GM19043 (cell line): ENCODE measurements around the gene PLEKHM2.

Experiments
- ATAC-seq: cut with Tn5 transposase; IDR thresholded peaks from one replicate; pipeline ENCODE4 v1.9.1; 2021; ENCODE audit warnings: low read depth; ENCODE audit not compliant: unreplicated experiment

The PLEKHM2 gene

GRCh38 chr1:15701784-15702183, 17.7 kb downstream of the PLEKHM2 start:
- no peak for ATAC-seq

- no peak for ATAC-seq
These were observed 18.8 kb downstream of the PLEKHM2 start for GRCh38 chr1:15702722-15703550.

GRCh38 chr1:15703562-15703961, 19.4 kb downstream of the PLEKHM2 start:
- ATAC-seq, result no peak

- no peak for ATAC-seq
These were observed 20.5 kb downstream of the PLEKHM2 start for GRCh38 chr1:15704526-15705183.

- ATAC-seq, result no peak
These were observed 21.1 kb downstream of the PLEKHM2 start for GRCh38 chr1:15705184-15705566.

GRCh38 chr1:15706751-15707150, 22.6 kb downstream of the PLEKHM2 start:
- ATAC-seq, result no peak

GRCh38 chr1:15707239-15707925, 23.3 kb downstream of the PLEKHM2 start:
- ATAC-seq, result no peak

- no peak for ATAC-seq
These were observed 24.5 kb downstream of the PLEKHM2 start for GRCh38 chr1:15708486-15709137.

- ATAC-seq, result no peak
These were observed 25.1 kb downstream of the PLEKHM2 start for GRCh38 chr1:15709226-15709625.

GRCh38 chr1:15712168-15712567, 28.0 kb downstream of the PLEKHM2 start:
- ATAC-seq, result no peak

- ATAC-seq, result no peak
These were observed 30.5 kb downstream of the PLEKHM2 start for GRCh38 chr1:15714406-15715136.

- no peak for ATAC-seq
These were observed 33.5 kb downstream of the PLEKHM2 start for GRCh38 chr1:15717418-15718125.

GRCh38 chr1:15718199-15718601, 34.1 kb downstream of the PLEKHM2 start:
- no peak for ATAC-seq

GRCh38 chr1:15719381-15720120, 35.4 kb downstream of the PLEKHM2 start:
- ATAC-seq, result no peak

- ATAC-seq, result no peak
These were observed 36.7 kb downstream of the PLEKHM2 start for GRCh38 chr1:15720861-15721260.

- no peak for ATAC-seq
These were observed 38.3 kb downstream of the PLEKHM2 start for GRCh38 chr1:15722411-15722810.

GRCh38 chr1:15722836-15723532, 38.9 kb downstream of the PLEKHM2 start:
- ATAC-seq, result no peak

GRCh38 chr1:15723631-15724246, 39.6 kb downstream of the PLEKHM2 start:
- no peak for ATAC-seq
